Measurements from ENCODE around the gene MACF1.
"Not testable (repeated sequence)": the region's sequence is repeated elsewhere in the genome, so short reads cannot be mapped to it uniquely, and the experiment has no call there.

MACF1 gene

GRCh38 chr1:39445573-39445972 is 241.1 kb downstream of the MACF1 start:
- in situ Hi-C loops (cut with MboI; ENCODE audit: low sequenced_read_pairs, unreplicated experiment), result no loop called here
- TF ChIP-seq CTCF (IDR thresholded peaks at IDR 0.05; ENCODE audit: borderline replicate concordance, control extremely low read depth, extremely low read depth, insufficient read depth, missing control alignments), result no peak
- no peak for DNase-seq (ENCODE audit: low spot score)

GRCh38 chr1:39446986-39447567 is 242.6 kb downstream of the MACF1 start:
- in situ Hi-C loops (cut with MboI; ENCODE audit: low sequenced_read_pairs, unreplicated experiment), result no loop called here
- TF ChIP-seq CTCF (IDR thresholded peaks at IDR 0.05; ENCODE audit: borderline replicate concordance, control extremely low read depth, extremely low read depth, insufficient read depth, missing control alignments), result no peak

GRCh38 chr1:39450041-39450440 is 245.5 kb downstream of the MACF1 start:
- DNase-seq (ENCODE audit: low spot score); in situ Hi-C loops (cut with MboI; ENCODE audit: low sequenced_read_pairs, unreplicated experiment): not testable (repeated sequence)

More at GRCh38 chr1:39446986-39447567, 242.6 kb downstream of the MACF1 start:
- DNase-seq (ENCODE audit: low spot score), result no peak

- no peak for TF ChIP-seq CTCF (IDR thresholded peaks at IDR 0.05; ENCODE audit: borderline replicate concordance, control extremely low read depth, extremely low read depth, insufficient read depth, missing control alignments)
- no peak for DNase-seq (ENCODE audit: low spot score)
- in situ Hi-C loops (cut with MboI; ENCODE audit: low sequenced_read_pairs, unreplicated experiment), result no loop called here
Measured at GRCh38 chr1:39450956-39451606, 246.6 kb downstream of the MACF1 start.

- DNase-seq (ENCODE audit: low spot score), result no peak
- in situ Hi-C loops (cut with MboI; ENCODE audit: low sequenced_read_pairs, unreplicated experiment), result no loop called here
- no peak for TF ChIP-seq CTCF (IDR thresholded peaks at IDR 0.05; ENCODE audit: borderline replicate concordance, control extremely low read depth, extremely low read depth, insufficient read depth, missing control alignments)
Measured at GRCh38 chr1:39452081-39452480, 247.6 kb downstream of the MACF1 start.

- no peak for TF ChIP-seq CTCF (IDR thresholded peaks at IDR 0.05; ENCODE audit: borderline replicate concordance, control extremely low read depth, extremely low read depth, insufficient read depth, missing control alignments)
- in situ Hi-C loops (cut with MboI; ENCODE audit: low sequenced_read_pairs, unreplicated experiment), result no loop called here
Measured at GRCh38 chr1:39452540-39452939, 248.0 kb downstream of the MACF1 start.

GRCh38 chr1:39453603-39454002 is 249.1 kb downstream of the MACF1 start:
- no peak for TF ChIP-seq CTCF (IDR thresholded peaks at IDR 0.05; ENCODE audit: borderline replicate concordance, control extremely low read depth, extremely low read depth, insufficient read depth, missing control alignments)
- DNase-seq (ENCODE audit: low spot score), result no peak
- in situ Hi-C loops (cut with MboI; ENCODE audit: low sequenced_read_pairs, unreplicated experiment), result no loop called here

More at GRCh38 chr1:39452540-39452939, 248.0 kb downstream of the MACF1 start:
- no peak for DNase-seq (ENCODE audit: low spot score)

Measured in GM13976 (cell line).